Mononuclear cell (primary cell): ENCODE results near the gene CAMSAP1. TPM values are rescaled to one million over a fixed set of nuclear protein-coding genes. Genes with fewer than 3 reads are reported as not detected.

ENCODE experiments used
- H3K27me3 ChIP-seq: 2 replicates; pipeline ENCODE4 v1.6.0; 2011; ENCODE audit warnings: low read length, control low read depth; ENCODE audit not compliant: insufficient read depth
- H3K4me1 ChIP-seq: 2 replicates; pipeline ENCODE4 v1.5.1; 2011; ENCODE audit warnings: mild to moderate bottlenecking, low read length, control low read depth; ENCODE audit not compliant: insufficient read depth
- H3K4me3 ChIP-seq: 2 replicates; pipeline ENCODE4 v1.5.1; 2011; ENCODE audit warnings: mild to moderate bottlenecking, low read length, moderate library complexity
- H3K9me3 ChIP-seq: 2 replicates; pipeline ENCODE4 v1.5.1; 2011; ENCODE audit warnings: low read depth, mild to moderate bottlenecking, control low read depth, low read length
- total RNA-seq: library from RNA; depleted of rRNA; stranded (reverse); fragments of >200 nt; gene quantifications from one replicate; pipeline ENCODE4 v1.2.3, GENCODE V29; 2012

Gene CAMSAP1
- total RNA-seq, 1 donor = 17.2 TPM

DNA sequence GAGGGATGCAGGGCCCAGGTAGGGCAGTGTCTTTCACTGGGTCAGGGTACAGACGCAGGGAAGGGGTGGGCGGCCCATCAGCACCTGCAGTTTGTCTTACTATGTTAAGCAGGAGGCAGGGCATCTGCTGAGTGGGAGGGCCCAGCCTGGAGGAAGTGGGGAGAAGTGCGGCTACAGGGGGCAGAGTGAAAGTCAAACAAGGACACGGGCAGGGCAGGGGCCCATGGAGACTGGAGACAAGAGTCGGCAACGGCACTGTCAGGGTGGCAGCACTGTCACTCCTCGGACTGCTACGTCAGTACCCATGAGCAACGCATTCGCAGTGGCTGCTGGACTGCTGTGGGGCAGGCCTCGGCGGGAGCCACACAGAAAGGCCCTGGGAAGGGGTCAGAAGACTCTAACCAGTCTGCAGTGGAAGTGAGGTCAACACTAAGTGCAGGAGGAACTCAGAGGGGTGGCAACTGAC lies 19.7 kb downstream of the CAMSAP1 start:
- H3K4me1 ChIP-seq = peaks cover 37% of the 10 kb centered on the region
- H3K4me3 ChIP-seq = no peak overlapping the region
- no peaks in the 10 kb centered on the region for H3K27me3 ChIP-seq
- no peaks in the 10 kb centered on the region for H3K9me3 ChIP-seq

- no peaks in the 10 kb centered on the region for H3K9me3 ChIP-seq
- H3K27me3 ChIP-seq = no peaks in the 10 kb centered on the region
- no peak overlapping the region for H3K4me3 ChIP-seq
- H3K4me1 ChIP-seq = peaks cover 37% of the 10 kb centered on the region
Observed at GRCh38 chr9:135887021-135887507, 20.3 kb downstream of the CAMSAP1 start.

- Histone ChIP-seq H3K27me3 (no peaks in the 10 kb centered on the region), H3K4me3 (no peak overlapping the region), H3K4me1 (peaks cover 37% of the 10 kb centered on the region), H3K9me3 (no peaks in the 10 kb centered on the region)
Observed at GRCh38 chr9:135886147-135886981, 21.0 kb downstream of the CAMSAP1 start.

- no peak overlapping the region for H3K4me3 ChIP-seq
- H3K27me3 ChIP-seq = no peaks in the 10 kb centered on the region
- no peaks in the 10 kb centered on the region for H3K9me3 ChIP-seq
- peaks cover 37% of the 10 kb centered on the region for H3K4me1 ChIP-seq
Observed at GRCh38 chr9:135885100-135885853, 22.1 kb downstream of the CAMSAP1 start.

- peaks cover 35% of the 10 kb centered on the region for H3K4me1 ChIP-seq
- H3K27me3 ChIP-seq = no peaks in the 10 kb centered on the region
- H3K9me3 ChIP-seq = no peaks in the 10 kb centered on the region
- no peak overlapping the region for H3K4me3 ChIP-seq
Observed at GRCh38 chr9:135884328-135885035, 22.9 kb downstream of the CAMSAP1 start.

- Histone ChIP-seq H3K4me1 (peaks cover 26% of the 10 kb centered on the region), H3K4me3 (no peak overlapping the region), H3K9me3 (no peaks in the 10 kb centered on the region), H3K27me3 (no peaks in the 10 kb centered on the region)
Observed at GRCh38 chr9:135883410-135884089, 23.8 kb downstream of the CAMSAP1 start.

- no peaks in the 10 kb centered on the region for H3K27me3 ChIP-seq
Observed at GRCh38 chr9:135882011-135882410, 25.3 kb downstream of the CAMSAP1 start.

DNA sequence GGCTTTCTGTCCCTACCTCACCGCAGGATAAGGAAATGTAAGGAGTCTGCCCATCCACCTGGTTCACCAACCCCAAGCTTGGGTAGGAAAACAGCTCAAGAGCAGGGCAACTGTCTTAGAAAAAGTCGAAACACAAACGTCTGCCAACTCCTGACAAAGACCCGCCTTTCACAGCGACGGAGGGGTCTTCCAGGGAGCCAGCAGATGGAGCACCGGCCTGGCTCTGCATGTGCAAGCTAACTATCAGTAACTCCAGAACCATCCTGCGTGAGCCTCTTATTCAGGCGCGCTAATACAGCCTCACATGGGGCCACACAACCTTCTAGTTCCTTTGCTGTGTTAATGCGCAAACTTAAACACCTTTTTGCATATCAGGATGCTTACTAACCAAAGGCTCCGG lies 26.9 kb downstream of the CAMSAP1 start:
- no peaks in the 10 kb centered on the region for H3K9me3 ChIP-seq
- H3K4me1 ChIP-seq = peaks cover 5% of the 10 kb centered on the region
- H3K27me3 ChIP-seq = no peaks in the 10 kb centered on the region
- no peak overlapping the region for H3K4me3 ChIP-seq

More at GRCh38 chr9:135882011-135882410, 25.3 kb downstream of the CAMSAP1 start:
- Histone ChIP-seq H3K9me3 (no peaks in the 10 kb centered on the region), H3K4me1 (peaks cover 11% of the 10 kb centered on the region), H3K4me3 (no peak overlapping the region)

DNA sequence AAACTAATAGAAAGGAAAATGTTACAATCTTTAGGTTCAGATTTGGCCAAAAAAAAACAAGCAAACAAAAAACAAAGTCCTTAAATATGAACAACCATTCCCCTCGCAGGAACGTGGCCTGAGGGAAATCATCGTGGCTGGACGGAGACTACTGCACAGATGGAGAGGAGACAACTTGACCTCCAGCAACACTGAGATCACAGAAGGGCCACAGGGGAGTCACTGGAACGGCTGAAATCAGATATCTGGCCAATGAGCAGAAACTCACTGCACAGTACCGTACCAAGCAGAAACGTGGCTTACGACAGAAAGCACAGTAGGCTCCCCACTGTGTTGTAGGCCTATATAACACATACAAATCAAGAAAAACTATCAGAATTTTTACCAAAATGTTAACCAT lies 27.7 kb downstream of the CAMSAP1 start:
- H3K4me3 ChIP-seq = no peak overlapping the region
- no peaks in the 10 kb centered on the region for H3K9me3 ChIP-seq
- H3K27me3 ChIP-seq = no peaks in the 10 kb centered on the region
- H3K4me1 ChIP-seq = no peaks in the 10 kb centered on the region

DNA sequence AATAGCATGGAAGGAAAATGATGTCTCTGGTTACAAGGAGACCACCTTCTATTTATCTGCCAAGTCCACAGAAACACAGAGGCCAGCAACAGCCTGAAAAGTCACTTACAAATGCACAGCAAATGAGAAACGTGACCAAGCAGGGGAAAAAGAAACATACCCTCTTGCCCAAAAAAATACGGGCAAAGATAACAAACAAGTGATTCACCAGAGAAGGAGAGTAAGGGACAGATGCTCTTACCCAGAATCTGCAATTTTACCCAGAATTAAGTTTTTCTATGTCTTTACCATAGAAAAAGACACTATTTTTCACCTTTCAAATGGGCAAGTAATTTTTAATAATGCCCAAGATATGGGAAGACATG lies 28.1 kb downstream of the CAMSAP1 start:
- no peak overlapping the region for H3K4me3 ChIP-seq
- no peaks in the 10 kb centered on the region for H3K27me3 ChIP-seq
- H3K9me3 ChIP-seq = no peaks in the 10 kb centered on the region

GRCh38 chr9:135878528-135879236 lies 28.7 kb downstream of the CAMSAP1 start:
- H3K4me1 ChIP-seq = no peaks in the 10 kb centered on the region
- H3K9me3 ChIP-seq = no peaks in the 10 kb centered on the region
- H3K27me3 ChIP-seq = no peaks in the 10 kb centered on the region
- H3K4me3 ChIP-seq = no peak overlapping the region

More for the DNA sequence above, 28.1 kb downstream of the CAMSAP1 start:
- H3K4me1 ChIP-seq = no peaks in the 10 kb centered on the region

DNA sequence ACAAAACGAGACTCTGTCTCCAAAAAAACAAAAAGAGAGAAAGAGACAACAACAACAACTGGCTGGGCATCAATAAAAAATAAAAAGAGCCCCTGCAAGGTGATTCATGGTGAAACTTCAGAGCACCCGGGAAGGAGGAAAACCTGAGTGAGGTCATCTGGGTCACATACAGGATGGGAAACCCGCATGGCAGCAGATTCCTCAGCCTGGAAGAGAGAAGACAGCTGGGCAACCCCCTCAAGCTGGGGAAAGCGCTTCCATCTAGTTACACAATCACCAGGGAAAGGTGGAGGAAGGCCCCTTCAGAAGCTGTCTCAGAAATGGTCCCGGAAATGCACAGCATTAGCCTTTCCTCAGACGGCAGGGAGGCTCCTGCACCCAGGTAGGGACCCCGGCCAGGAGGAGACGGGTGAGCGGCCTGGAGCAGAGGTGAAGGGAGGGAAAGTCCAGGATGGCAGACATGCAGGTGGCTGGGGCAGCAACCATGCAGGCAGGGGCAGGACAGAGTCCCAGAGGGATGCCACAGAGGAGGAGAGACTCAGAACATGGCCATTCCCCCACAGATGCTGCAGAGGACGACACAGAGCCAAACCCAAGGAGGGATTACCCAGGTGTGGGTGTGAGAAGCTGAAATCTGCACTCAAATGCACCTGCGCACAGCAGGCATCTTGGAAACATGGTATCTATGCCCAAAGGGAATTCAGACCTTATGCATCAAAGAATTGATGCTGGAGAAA lies 29.4 kb downstream of the CAMSAP1 start:
- Histone ChIP-seq H3K9me3 (no peaks in the 10 kb centered on the region), H3K27me3 (no peaks in the 10 kb centered on the region), H3K4me1 (no peaks in the 10 kb centered on the region), H3K4me3 (no peak overlapping the region)

GRCh38 chr9:135876936-135877335 lies 30.4 kb downstream of the CAMSAP1 start:
- H3K4me1 ChIP-seq = no peaks in the 10 kb centered on the region
- H3K4me3 ChIP-seq = no peak overlapping the region
- H3K9me3 ChIP-seq = no peaks in the 10 kb centered on the region
- no peaks in the 10 kb centered on the region for H3K27me3 ChIP-seq
